Measurements from ENCODE around the gene TMEM165. TPM values are rescaled to one million over a fixed set of nuclear protein-coding genes. Genes with fewer than 3 reads are reported as not detected.

Gene TMEM165
- total and polyA plus RNA-seq, 2 donors = 49.8 to 125 TPM

DNA sequence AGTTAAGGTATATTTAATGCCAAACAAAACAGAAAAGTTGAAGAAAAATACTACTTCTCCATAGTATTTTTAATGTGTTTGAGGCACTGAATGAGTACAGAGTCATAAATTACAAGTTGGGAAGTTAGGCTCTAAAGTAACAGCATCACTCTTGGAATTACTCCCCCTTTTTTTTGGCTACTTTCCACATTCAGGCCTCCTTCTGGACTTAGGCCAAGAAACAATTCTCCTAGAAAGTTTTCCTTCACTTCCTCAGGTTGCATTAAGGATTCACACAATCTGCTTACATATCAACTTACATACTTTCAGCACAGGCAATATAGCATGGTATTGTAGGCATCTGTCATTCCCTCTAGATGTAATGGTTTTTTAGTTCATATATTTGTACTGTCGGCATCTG lies 52.1 kb downstream of the TMEM165 start:
- H3K9me3 ChIP-seq (ENCODE audit: control insufficient read depth in 2 of 2, insufficient read depth in 1 of 2, low read length in 1 of 2) = no peaks in the 10 kb centered on the region
- H3K4me3 ChIP-seq (ENCODE audit: low read length in 2 of 2) = no peak overlapping the region
- 94% methylated on average over 1 of the region's 1 CpG for WGBS
- H3K27ac ChIP-seq (ENCODE audit: low read depth in 1 of 2, low read length in 1 of 2) = no peak overlapping the region
- no peaks in the 10 kb centered on the region for H3K27me3 ChIP-seq (ENCODE audit: control insufficient read depth in 2 of 2, insufficient read depth in 1 of 2, low read length in 1 of 2)
- H3K36me3 ChIP-seq (ENCODE audit: control insufficient read depth in 2 of 2, insufficient read depth in 2 of 2, low read length in 1 of 2) = peaks cover 4 to 15% of the 10 kb centered on the region in 2 donors
- DNase-seq (ENCODE audit: low read depth in 6 of 9, low spot score in 9 of 9) = peak in 1 of 9 donors; percentile 9
- no peaks in the 10 kb centered on the region for H3K4me1 ChIP-seq (ENCODE audit: control insufficient read depth in 2 of 2, insufficient read depth in 2 of 2, low read length in 2 of 2)

DNA sequence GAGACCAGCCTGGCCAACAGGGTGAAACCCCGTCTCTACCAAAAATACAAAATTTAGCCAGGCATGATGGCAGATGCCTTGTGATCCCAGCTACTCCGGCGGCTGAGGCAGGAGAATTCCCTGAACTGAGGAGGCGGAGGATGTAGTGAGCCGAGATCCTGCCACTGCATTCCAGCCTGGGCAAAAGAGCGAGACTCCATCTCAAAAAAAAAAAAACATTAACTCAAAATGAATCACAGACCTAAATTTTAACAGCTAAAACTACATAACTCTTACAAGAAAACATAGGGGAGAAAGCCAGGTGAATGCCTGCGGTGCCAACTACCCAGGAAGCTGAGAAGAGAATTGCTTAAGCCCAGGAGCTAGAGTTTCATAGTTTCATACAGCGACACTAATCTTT lies 54.8 kb downstream of the TMEM165 start:
- no peak overlapping the region for H3K4me3 ChIP-seq (ENCODE audit: low read length in 2 of 2)
- H3K27ac ChIP-seq (ENCODE audit: low read depth in 1 of 2, low read length in 1 of 2) = no peak overlapping the region
- H3K27me3 ChIP-seq (ENCODE audit: control insufficient read depth in 2 of 2, insufficient read depth in 1 of 2, low read length in 1 of 2) = no peaks in the 10 kb centered on the region
- WGBS = 88% methylated on average over 8 of the region's 8 CpGs
- peaks cover 4 to 13% of the 10 kb centered on the region in 2 donors for H3K36me3 ChIP-seq (ENCODE audit: control insufficient read depth in 2 of 2, insufficient read depth in 2 of 2, low read length in 1 of 2)
- H3K4me1 ChIP-seq (ENCODE audit: control insufficient read depth in 2 of 2, insufficient read depth in 2 of 2, low read length in 2 of 2) = no peaks in the 10 kb centered on the region
- H3K9me3 ChIP-seq (ENCODE audit: control insufficient read depth in 2 of 2, insufficient read depth in 1 of 2, low read length in 1 of 2) = no peaks in the 10 kb centered on the region
- DNase-seq (ENCODE audit: low read depth in 6 of 9, low spot score in 9 of 9) = no peak

DNA sequence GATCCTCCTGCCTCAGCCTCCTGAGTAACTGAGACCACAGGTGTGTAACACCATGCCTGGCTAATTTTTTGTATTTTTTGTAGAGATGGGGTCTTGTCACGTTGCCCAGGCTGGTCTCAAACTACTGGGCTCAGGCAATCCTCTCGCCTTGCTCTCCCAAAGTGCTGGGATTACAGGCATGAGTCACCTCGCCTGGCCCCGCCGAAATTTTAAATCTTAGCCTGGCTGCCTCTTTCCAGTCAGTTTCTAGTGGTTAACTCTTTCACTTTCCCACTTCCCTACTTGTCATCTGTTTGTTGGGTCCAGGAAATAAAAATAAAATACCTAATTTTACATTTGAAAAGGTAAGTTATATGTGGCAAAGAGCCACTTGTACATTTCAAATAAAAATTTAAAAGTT lies 62.4 kb downstream of the TMEM165 start:
- no peak overlapping the region for H3K27ac ChIP-seq (ENCODE audit: low read depth in 1 of 2, low read length in 1 of 2)
- H3K4me1 ChIP-seq (ENCODE audit: control insufficient read depth in 2 of 2, insufficient read depth in 2 of 2, low read length in 2 of 2) = no peaks in the 10 kb centered on the region
- DNase-seq (ENCODE audit: low read depth in 6 of 9, low spot score in 9 of 9) = no peak
- H3K9me3 ChIP-seq (ENCODE audit: control insufficient read depth in 2 of 2, insufficient read depth in 1 of 2, low read length in 1 of 2) = no peaks in the 10 kb centered on the region
- no peaks in the 10 kb centered on the region for H3K27me3 ChIP-seq (ENCODE audit: control insufficient read depth in 2 of 2, insufficient read depth in 1 of 2, low read length in 1 of 2)
- 97% methylated on average over 5 of the region's 5 CpGs for WGBS
- no peak overlapping the region for H3K4me3 ChIP-seq (ENCODE audit: low read length in 2 of 2)
- peaks cover 0 to 2% of the 10 kb centered on the region in 2 donors for H3K36me3 ChIP-seq (ENCODE audit: control insufficient read depth in 2 of 2, insufficient read depth in 2 of 2, low read length in 1 of 2)

DNA sequence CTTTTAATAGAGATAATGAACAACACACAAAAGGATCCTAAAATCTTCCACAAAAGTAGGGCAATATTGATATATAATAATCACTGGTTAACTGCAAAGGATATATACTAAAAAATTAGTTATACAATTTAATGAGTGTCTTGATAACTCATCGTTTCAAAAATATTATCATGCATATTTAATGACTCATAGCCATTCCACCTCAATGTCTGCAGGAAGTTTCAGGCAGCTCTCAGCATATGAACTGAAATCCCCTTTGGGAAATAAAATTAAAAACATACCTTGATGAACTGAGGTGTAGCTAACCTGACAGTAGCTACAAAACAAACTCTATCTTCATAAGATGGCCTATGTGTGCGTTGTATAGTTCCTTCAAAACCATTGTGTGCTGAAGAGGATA lies 62.9 kb downstream of the TMEM165 start:
- Histone ChIP-seq H3K9me3 (ENCODE audit: control insufficient read depth in 2 of 2, insufficient read depth in 1 of 2, low read length in 1 of 2) (no peaks in the 10 kb centered on the region), H3K27me3 (ENCODE audit: control insufficient read depth in 2 of 2, insufficient read depth in 1 of 2, low read length in 1 of 2) (no peaks in the 10 kb centered on the region), H3K4me1 (ENCODE audit: control insufficient read depth in 2 of 2, insufficient read depth in 2 of 2, low read length in 2 of 2) (no peaks in the 10 kb centered on the region), H3K4me3 (ENCODE audit: low read length in 2 of 2) (no peak overlapping the region), H3K27ac (ENCODE audit: low read depth in 1 of 2, low read length in 1 of 2) (no peak overlapping the region), H3K36me3 (ENCODE audit: control insufficient read depth in 2 of 2, insufficient read depth in 2 of 2, low read length in 1 of 2) (peaks cover 0 to 2% of the 10 kb centered on the region in 2 donors)
- 95% methylated on average over 2 of the region's 2 CpGs for WGBS
- no peak for DNase-seq (ENCODE audit: low read depth in 6 of 9, low spot score in 9 of 9)

DNA sequence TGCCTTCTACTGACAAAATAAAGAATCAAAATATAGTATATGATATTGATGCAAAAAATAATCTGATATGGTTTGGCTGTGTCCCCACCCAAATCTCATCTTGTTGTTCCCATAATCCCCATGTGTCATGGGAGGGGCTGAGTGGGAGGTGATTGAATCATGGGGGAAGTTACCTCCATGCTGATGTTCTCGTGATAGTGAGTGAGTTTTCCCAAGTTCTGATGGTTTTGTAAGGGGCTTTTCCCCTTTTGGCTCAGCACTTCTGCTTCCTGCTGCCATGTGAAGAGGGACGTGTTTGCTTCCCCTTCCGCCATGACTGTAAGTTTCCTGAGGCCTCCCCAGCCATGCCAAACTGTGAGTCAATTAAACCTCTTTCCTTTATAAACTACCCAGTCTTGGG lies 70.2 kb downstream of the TMEM165 start:
- no peak overlapping the region for H3K4me3 ChIP-seq (ENCODE audit: low read length in 2 of 2)
- WGBS = 98% methylated on average over 3 of the region's 3 CpGs
- no peaks in the 10 kb centered on the region for H3K27me3 ChIP-seq (ENCODE audit: control insufficient read depth in 2 of 2, insufficient read depth in 1 of 2, low read length in 1 of 2)
- no peak overlapping the region for H3K27ac ChIP-seq (ENCODE audit: low read depth in 1 of 2, low read length in 1 of 2)
- no peak for DNase-seq (ENCODE audit: low read depth in 6 of 9, low spot score in 9 of 9)
- H3K36me3 ChIP-seq (ENCODE audit: control insufficient read depth in 2 of 2, insufficient read depth in 2 of 2, low read length in 1 of 2) = peaks cover 0 to 2% of the 10 kb centered on the region in 2 donors
- no peaks in the 10 kb centered on the region for H3K4me1 ChIP-seq (ENCODE audit: control insufficient read depth in 2 of 2, insufficient read depth in 2 of 2, low read length in 2 of 2)
- H3K9me3 ChIP-seq (ENCODE audit: control insufficient read depth in 2 of 2, insufficient read depth in 1 of 2, low read length in 1 of 2) = no peaks in the 10 kb centered on the region

DNA sequence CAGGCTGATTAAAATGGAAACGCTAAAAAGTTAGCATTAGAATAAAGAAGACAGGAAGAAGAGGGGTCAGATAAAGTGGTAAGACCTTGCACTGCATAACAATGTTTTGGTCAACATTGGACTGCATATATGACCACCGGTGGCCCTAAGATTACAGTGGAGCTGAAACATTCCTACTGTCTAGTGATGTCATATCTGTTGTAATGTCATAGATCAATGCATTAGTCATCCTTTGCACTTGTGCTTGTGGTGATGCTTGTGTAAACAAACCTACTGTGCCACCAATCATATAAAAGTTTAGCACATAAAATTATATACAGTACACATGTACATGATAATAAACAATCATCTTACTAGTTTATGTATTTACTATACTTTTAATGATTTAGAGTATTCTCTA lies 73.0 kb downstream of the TMEM165 start:
- Histone ChIP-seq H3K9me3 (ENCODE audit: control insufficient read depth in 2 of 2, insufficient read depth in 1 of 2, low read length in 1 of 2) (no peaks in the 10 kb centered on the region), H3K4me1 (ENCODE audit: control insufficient read depth in 2 of 2, insufficient read depth in 2 of 2, low read length in 2 of 2) (no peaks in the 10 kb centered on the region), H3K36me3 (ENCODE audit: control insufficient read depth in 2 of 2, insufficient read depth in 2 of 2, low read length in 1 of 2) (no peaks in the 10 kb centered on the region), H3K27ac (ENCODE audit: low read depth in 1 of 2, low read length in 1 of 2) (no peak overlapping the region), H3K4me3 (ENCODE audit: low read length in 2 of 2) (no peak overlapping the region), H3K27me3 (ENCODE audit: control insufficient read depth in 2 of 2, insufficient read depth in 1 of 2, low read length in 1 of 2) (no peaks in the 10 kb centered on the region)
- no peak for DNase-seq (ENCODE audit: low read depth in 6 of 9, low spot score in 9 of 9)
- WGBS = 96% methylated on average over 2 of the region's 2 CpGs

DNA sequence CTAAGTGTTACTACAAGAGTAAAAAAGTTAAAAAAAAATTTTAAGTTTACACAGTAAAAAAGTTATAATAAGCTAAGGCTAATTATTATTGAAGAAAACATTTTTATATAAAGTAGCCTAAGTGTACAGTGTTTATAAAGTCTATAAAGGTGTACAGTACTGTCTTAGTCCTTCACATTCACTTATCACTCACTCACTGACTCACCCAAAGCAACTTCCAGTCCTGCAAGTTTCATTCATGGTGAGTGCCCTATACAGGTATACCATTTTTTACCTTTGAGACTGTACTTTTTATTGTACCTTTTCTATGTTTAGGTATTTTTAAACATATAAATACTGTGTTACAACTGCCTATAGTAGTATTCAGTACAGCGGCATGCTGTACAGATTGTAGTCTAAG lies 74.2 kb downstream of the TMEM165 start:
- Histone ChIP-seq H3K36me3 (ENCODE audit: control insufficient read depth in 2 of 2, insufficient read depth in 2 of 2, low read length in 1 of 2) (peaks cover 0 to 1% of the 10 kb centered on the region in 2 donors), H3K4me3 (ENCODE audit: low read length in 2 of 2) (no peak overlapping the region), H3K9me3 (ENCODE audit: control insufficient read depth in 2 of 2, insufficient read depth in 1 of 2, low read length in 1 of 2) (no peaks in the 10 kb centered on the region), H3K27me3 (ENCODE audit: control insufficient read depth in 2 of 2, insufficient read depth in 1 of 2, low read length in 1 of 2) (no peaks in the 10 kb centered on the region), H3K27ac (ENCODE audit: low read depth in 1 of 2, low read length in 1 of 2) (no peak overlapping the region), H3K4me1 (ENCODE audit: control insufficient read depth in 2 of 2, insufficient read depth in 2 of 2, low read length in 2 of 2) (no peaks in the 10 kb centered on the region)
- 99% methylated on average over 1 of the region's 1 CpG for WGBS
- no peak for DNase-seq (ENCODE audit: low read depth in 6 of 9, low spot score in 9 of 9)

Other genes with a start within 250 kb of the TMEM165 start
- 14.4 TPM for gene SRD5A3, start 49.7 kb upstream of the TMEM165 start, total RNA-seq
- 13.0 TPM for gene SRD5A3, start 49.7 kb upstream of the TMEM165 start, polyA plus RNA-seq
- 6.0 TPM for gene CLOCK, start 151.0 kb downstream of the TMEM165 start, total RNA-seq
- gene CLOCK, start 151.0 kb downstream of the TMEM165 start, polyA plus RNA-seq = 4.9 TPM
- gene PDCL2, start 196.3 kb downstream of the TMEM165 start, total RNA-seq = not detected
- gene PDCL2, start 196.3 kb downstream of the TMEM165 start, polyA plus RNA-seq = 0.11 TPM
- 2.5 TPM for gene NMU, start 240.3 kb downstream of the TMEM165 start, total RNA-seq
- 2.9 TPM for gene NMU, start 240.3 kb downstream of the TMEM165 start, polyA plus RNA-seq